CD1c-positive myeloid dendritic cell (primary cell): ENCODE measurements around the gene TMEFF1.
"Not testable (repeated sequence)": the region's sequence is repeated elsewhere in the genome, so short reads cannot be mapped to it uniquely, and the experiment has no call there.

Experiments used
- DNase-seq: peaks from one replicate; pipeline ENCODE4 v3.0.0-alpha.2; 2016; ENCODE audit errors: extremely low spot score

TMEFF1 gene

DNA sequence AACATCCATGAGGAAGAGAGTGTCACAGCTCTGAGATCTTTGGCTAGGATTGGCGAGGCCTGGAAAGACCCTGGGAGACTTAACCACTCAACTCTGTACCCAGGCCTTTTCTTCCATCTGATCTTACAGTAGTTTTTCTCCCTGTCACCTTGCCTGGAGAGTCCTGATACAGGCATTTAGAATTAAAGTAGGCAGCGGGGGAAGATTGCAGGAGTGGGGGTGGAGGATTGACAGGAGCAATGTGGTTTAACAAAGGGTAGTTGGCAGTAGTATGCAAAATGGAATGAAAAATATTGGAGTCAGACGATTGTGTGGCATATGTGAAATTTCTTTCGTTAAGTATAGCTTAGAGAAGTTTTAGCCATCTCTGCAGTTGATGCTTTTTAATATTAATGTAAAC, 16.9 kb downstream of the TMEFF1 start:
- DNase-seq, result no peak

DNA sequence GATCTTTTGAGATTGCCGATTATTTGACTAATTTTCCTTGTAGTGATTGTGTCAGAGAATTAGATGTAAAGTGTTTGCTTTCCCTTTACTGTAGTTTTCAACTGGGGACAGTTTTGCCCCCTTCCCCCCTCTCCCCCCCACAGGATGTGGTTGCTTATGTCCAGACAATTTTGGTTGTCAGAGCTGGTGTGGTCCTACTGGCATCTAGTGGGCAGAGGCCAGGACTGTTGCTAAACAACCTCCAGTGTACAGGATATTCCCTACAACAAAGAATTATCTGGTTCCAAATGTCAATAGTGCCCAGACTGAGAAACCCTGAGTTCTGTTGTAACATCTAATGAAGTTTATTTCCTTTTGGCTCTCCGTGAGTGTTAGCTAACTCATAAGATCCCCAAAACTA, 20.0 kb downstream of the TMEFF1 start:
- DNase-seq, result no peak

DNA sequence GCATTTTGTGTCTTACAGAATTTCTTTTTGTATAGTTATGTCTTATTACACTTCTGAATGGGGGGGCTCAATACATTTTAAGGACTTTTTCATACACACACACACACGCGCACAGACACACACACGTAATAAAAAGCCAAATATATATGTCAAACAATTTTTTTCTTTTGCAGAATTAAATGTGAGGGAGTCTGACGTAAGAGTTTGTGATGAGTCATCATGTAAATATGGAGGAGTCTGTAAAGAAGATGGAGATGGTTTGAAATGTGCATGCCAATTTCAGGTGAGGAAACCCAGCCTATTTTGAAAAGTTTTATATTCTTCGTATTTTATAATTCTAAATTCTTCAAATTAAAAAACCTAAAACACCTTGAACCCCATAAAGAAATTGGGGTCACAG, 25.6 kb downstream of the TMEFF1 start:
- DNase-seq, result no peak

DNA sequence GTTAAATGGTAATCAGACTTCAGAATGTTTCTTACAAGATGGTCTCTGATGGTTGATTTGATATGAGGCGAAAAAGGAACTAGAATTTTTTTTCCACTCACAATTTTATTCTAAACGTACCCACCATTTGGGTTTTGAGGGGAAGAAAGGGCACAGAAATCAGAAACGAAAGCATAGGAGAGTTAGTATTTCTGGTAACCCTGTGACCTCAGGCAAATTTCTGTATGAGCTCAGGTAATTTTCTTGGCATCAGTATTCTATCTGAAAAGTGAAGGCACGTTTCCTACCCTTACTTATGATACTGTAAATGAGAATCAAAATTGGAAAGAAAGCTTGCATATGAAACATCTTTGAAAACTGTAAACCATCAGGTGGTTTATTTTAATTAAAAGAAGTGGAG, 26.5 kb downstream of the TMEFF1 start:
- DNase-seq, result no peak

DNA sequence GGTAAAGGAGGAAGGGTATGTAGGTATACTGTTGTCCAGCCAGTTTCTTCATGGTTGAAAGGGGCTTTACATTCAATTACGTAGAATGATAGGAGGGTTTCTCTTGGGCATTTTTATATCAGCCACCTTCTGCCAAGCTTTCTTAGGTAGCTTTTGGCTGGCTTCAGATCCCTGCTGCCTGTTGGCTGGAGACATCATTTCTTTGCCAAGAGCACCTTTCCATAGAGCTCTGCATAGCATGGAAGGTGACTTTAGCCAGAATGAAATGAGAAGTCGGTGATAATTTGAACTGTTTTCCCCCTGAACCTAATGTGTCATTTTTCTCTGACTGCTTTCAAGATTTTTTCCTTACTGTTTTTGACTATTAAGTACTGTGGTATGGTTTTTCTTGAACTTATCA, 26.9 kb downstream of the TMEFF1 start:
- DNase-seq, result no peak

DNA sequence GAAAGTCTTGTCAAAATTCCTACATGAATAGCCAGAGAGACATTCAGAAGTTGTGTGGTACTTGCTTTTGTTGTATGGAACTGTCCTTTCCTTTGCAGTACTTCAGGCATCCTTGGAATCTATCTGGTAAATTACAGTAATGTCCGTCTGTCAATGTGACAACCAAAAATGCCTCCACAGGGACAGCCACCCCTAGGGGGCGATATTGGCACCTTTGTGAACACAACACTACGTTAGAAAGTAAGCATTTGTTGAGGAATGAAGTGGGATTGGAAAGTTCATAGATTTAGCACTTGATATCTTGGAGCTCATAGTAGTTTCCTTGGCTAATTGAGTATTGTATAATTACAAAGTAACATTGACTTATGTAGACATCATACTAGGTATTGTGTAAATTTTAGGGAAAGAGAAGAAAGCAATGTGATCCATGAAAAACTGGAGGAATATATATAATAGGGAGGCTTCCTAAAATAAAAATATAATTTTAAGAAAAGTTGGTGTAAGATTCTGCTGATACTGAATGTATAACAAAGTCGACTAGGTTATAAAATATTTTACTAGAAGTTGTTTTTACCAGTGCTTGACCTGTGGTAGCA, 32.7 kb downstream of the TMEFF1 start:
- peak; percentile 38 for DNase-seq

DNA sequence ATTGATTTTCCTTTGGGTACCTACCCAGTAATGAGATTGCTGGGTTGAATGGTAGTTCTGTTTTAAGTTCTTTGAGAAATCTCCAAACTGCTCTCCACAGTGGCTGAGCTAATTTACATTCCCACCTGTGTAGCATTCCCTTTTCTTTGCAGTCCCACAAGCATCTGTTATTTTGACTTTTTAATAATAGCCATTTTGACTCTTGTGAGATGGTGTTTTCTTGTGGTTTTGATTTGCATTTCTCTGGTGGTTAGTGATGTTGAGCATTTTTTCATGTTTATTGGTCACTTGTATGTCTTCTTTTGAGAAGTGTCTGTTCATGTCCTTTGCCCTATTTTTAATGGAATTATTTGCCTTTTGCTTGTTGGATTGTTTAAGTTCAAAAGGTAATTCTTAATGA, 34.4 kb downstream of the TMEFF1 start:
- not testable (repeated sequence) for DNase-seq

DNA sequence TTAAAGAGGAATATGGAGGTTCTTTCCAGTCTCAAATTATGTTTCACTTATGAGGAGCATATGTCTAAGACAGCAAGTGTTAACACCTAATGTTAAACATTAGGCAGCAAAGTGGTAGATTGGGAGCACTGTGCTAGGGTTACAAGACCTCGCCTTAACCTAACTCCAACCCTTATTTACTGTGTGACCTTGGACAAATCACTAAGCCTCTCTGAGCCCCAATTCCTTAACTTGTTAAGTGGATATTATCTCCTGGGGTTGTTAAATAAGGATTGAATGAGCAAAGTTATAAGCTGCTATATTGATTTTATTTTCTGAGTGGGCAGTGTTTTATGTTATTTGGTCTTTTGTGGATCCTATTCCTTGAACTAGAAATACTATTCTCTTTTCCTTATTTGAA, 38.3 kb downstream of the TMEFF1 start:
- no peak for DNase-seq

DNA sequence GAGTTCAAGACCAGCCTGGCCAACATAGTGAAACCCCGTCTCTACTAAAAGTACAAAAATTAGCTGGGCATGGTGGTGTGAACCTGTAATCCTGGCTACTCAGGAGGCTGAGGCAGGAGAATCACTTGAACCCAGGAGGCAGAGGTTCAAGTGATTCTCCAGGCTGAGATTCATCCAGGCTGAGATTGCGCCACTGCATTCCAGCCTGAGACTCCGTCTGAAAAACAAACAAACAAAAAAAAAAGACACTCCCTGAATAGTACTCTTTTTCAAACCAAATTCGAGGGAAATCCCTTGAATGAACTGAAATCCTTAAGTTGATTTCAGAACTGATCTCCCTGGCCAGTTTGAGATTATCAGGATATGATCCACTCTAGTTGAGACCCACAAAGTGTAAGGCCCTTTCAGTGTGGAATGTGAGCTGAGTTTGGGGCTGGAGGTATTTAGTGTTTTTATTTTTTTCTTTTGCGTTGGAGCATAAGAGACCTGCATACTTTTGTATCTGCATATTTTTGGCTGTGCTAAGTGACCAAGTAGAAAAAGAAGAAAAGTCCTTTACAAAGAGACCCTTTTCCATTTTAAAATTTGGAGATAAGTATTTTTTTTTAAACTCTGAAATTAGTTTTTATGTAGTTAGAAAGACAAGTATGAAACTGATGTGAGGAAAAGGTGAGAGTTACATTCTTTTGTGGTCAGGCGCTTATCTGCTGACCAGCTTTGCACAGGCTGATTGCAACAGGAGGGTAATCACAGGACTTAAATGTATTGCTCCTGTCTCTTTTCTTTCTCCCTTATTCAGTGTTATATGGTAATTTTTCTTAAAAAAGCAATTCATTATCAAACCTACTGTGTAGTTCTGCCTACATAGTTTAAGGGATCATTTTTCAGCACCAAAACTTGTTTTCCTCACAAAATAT, 42.9 kb downstream of the TMEFF1 start:
- no peak for DNase-seq

DNA sequence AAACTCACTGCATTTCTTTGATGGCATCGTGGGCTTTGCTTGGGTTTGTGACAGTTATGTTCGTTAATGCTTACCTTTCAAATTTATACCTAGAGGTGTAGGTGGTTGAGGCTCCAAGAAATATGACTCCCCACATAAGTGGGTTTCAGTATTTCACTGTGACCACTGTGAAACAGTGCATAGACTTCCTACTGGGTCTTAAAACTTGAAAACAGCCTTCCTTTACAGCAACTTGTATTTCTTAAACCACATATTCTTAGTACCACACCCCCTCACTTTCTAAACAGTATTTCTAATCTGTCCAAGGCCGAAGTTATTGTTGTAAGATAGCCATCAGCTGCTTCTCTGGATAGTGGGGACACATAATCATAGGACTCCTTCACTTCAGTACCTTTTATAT, 48.3 kb downstream of the TMEFF1 start:
- DNase-seq, result no peak

DNA sequence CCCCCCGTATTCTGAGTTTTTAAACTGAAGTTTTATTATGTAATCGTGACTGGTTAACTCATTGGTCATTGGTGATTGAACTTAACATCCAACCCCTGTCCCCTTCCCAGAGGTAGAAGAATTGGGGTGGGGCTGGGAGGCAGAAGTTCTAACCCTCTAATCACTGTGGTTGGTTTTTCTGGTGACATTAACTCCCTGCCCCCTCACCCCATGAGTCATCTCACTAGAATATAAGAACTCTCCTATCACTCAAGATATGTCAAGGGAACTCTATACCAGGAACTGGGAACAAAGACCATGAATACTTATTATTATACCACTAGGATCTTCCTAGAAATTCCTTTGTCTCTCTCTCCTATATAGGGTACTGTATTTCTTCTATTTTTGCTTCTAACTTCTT, 52.6 kb downstream of the TMEFF1 start:
- no peak for DNase-seq

DNA sequence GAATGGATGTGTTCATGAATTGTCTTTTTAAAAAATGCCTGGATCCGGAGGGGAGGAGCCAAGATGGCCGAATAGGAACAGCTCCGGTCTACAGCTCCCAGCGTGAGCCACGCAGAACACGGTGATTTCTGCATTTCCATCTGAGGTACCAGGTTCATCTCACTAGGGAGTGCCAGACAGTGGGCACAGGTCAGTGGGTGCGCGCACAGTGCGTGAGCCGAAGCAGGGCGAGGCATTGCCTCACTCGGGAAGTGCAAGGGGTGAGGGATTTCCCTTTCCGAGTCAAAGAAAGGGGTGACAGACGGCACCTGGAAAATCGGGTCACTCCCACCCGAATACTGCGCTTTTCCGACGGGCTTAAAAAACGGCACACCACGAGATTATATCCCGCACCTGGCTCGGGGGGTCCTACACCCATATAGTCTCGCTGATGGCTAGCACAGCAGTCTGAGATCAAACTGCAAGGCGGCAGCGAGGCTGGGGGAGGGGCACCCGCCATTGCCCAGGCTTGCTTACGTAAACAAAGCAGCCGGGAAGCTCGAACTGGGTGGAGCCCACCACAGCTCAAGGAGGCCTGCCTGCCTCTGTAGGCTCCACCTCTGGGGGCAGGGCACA, 54.3 kb downstream of the TMEFF1 start:
- DNase-seq, result not testable (repeated sequence)

DNA sequence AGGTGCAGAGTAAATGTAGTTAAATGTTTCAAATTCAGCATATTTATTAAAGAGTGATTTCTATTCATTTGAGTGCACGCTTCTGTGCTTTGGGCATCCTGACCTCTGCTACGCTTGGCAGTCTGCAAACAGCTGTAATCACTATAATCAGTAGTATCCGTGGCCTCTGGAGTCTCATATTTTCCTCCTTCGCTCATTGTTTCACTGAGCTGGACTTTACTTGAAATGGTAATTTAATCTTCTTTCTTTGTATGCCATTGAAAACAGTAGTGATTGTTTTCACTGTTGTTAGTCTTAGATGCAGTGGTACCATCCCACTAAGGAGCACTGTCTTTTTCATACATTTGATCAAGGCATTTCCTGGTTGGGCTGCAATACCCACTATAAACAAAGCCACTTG, 61.5 kb downstream of the TMEFF1 start:
- DNase-seq, result no peak

DNA sequence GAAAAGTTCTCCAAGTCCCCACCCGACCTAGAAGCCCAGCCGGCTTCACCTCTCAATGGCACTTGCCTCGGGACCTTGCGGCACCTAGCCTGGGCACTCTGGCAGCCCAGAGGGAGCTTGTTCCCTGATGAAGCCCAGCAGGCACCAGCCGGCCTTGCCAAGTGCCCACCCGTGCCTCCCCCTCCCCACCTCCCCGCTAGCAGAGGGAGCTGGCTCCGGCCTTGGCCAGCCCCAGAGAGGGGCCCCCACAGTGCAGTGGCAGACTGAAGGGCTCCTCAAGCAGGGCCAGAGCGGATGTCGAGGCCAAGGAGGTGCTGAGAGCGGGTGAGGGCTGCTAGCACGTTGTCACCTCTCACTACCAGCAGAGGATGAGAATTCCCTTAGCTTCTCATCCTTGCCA, 67.4 kb downstream of the TMEFF1 start:
- no peak for DNase-seq

DNA sequence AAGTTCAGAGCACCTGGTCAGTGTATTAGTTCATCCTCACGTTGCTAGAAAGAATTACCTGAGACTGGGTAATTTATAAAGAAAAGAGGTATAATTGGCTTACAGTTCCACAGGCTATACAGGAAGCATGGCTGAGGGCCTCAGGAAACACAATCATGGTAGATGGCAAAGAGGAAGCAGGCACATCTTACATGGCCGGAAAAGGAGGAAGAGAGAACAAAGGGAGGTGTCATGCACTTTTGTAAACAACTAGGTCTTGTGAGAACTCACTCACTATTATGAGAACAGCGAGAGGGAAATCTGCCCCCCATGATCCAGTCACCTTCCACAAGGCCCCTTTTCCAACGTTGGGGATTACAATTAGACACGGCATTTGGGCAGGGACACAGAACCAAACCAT, 76.1 kb downstream of the TMEFF1 start:
- no peak for DNase-seq

DNA sequence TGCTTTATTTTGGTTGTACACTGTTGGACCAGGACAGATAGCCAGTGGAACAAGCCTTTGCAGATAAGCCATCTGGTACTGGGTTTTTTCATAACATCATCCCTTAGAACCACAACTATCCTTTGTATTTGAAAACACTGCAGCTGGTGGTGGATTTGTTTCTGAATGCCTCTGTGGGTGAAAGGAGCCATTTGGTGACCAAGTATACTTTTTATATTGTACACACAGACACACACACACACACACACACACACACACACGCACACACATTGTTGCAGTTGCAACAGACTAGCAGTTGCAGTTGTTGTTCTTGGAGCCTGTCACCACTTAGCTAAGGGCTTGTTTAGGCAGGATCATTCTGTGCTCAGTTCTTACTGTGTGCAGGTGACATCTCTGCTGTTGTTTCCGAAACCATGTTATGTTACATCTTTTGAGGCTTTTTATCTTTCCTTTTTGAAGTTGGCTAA, 82.0 kb downstream of the TMEFF1 start:
- no peak for DNase-seq

DNA sequence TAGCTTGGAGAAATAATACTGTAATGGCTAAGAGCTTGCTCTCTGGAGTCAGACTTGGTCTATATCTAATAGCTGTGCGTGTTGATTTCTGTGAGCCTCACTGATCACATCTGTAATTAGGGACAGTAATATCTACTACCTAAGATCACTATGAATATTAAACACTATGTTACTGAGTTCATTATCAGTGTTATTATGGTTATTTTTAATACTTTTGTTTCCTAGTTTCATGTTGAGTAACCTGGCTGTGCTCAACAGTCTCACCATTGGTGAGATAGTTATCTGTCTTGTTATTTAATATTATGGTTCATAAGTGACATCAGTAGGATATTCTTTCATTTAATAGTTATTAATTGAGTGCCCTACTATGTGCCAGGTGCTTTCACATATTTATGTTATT, 82.5 kb downstream of the TMEFF1 start:
- no peak for DNase-seq

DNA sequence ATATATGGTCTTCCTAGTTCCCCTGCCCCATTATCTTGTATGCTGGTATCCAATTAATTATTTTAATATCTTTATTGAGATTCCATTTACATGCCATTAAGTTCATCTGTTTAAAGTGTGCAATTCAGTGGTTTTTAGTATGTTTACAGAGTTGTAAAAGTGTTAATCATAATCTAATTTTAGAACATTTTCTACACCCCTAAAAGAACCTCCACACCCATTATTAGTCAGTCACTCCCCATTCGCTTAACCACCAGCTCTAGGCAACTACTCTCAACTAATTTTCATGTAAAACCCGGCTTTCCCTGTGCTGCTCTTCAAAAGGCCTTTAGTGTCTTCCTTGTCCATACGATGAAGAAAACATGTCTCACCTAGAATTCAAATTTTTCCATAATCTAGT, 84.1 kb downstream of the TMEFF1 start:
- DNase-seq, result no peak

DNA sequence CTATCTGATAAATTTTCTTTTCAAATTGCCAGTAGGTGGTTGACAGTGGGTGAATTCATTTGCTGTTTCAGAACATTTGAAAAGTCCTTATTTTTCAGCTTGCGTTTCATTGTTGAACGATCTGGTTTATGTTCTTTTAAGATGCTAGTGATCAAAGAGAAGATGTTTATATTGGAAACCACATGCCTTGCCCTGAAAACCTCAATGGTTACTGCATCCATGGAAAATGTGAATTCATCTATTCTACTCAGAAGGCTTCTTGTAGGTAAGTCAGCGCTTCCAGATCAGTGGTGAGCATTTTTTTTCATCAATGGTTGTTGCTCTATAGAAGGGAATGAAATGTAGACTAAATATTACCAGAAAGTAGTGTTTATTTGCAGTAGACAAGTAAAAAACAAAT, 88.3 kb downstream of the TMEFF1 start:
- no peak for DNase-seq

DNA sequence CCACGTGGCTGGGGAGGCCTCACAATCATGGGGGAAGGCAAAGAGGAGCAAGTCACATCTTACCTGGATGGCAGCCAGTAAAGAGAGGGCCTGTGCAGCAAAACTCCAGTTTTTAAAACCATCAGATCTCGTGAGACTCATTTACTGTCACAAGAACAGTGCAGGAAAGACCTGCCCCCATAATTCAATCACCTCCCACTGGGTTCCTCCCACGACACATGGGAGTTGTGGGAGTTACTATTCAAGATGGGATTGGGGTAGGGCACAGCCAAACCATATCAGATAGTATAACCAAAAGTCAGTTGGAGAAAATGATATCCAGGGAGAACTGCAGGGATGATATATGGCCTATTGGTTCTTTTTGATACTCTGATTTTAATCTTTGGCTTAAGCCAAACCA, 94.9 kb downstream of the TMEFF1 start:
- DNase-seq, result no peak

DNA sequence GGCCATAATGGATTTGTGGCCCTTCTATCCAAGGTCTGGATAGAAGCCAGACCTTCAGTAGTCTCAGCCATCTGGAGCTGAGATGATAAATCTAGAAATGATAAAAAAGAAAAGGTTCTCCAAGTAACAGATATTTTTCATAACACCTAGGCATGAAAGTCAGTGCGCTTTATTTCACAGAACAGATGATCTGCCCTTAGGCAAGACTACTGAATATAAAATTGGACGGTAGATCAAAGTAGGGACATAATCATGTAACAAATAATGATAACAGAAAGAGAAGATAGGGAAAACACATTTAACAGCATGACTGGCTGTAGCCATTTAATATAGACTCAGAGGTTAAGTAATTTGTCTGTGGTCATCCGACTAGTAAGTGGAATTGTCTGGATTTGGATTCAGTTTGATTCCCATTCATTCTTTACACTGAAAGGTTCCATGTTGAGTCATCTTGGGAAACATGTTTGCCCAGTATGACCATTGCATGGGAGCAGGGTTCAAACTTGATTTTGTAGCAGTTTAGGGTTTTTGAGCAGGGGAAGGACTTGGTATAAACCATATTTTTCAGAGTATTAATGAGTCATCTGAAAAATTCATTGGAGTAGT, 100.8 kb downstream of the TMEFF1 start:
- DNase-seq, result no peak

DNA sequence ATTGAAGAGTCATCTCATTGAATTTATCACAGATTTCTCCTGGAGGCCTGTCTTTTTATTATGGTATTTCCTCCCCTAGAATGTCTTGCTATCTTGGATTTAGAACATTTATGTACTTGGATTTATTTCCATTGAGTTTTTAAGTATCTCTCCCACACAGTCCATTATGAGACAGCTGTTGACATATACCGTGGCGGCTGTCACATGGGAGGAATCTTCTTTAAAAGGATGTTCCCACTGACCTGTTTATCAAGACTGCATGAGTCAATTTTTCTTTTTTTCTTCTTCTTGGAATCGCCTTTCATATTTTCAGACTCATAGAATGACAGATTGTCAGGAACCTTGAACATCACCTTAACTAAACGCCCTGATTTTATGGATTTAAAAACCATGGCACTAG, 102.1 kb downstream of the TMEFF1 start:
- no peak for DNase-seq
